A172 (cell line): Measurements from ENCODE around the gene STARD5. TPM values are rescaled to one million over a fixed set of nuclear protein-coding genes. Genes with fewer than 3 reads are reported as not detected.
A peak's percentile ranks its signal among the peaks of the same experiment; 100 is the strongest.

Experiments used
- DNase-seq: peaks from one replicate; pipeline ENCODE4 v3.0.0-alpha.2; 2015; ENCODE audit warnings: low spot score
- total RNA-seq: library from RNA; depleted of rRNA; stranded (reverse); fragments of >200 nt; shearing (Covaris generic); gene quantifications from 2 replicates; pipeline ENCODE4 v1.2.3, GENCODE V29; 2014; rRNA removed

STARD5 gene
- total RNA-seq, 1 experiment from 2014 or later: 0.86 TPM

DNA sequence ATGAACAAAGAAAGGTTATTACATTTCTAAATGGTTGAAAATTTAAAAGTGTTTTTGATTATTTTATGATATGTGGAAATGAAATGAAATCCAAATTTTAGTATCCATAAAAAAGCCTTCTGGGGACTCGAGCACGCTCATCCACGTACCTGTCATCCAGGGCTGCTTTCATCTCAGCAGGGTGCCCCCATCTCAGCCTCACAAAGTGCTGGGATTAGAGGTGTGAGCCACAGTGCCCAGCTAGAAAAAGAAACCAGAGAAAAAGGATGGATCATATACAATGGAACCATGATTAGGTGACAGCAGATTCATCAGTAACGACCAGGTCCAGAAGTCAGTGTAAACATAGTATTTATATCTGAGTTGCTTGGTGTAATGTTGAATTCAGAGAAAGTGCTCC lies 49.7 kb downstream of the STARD5 start:
- DNase-seq: no peak

DNA sequence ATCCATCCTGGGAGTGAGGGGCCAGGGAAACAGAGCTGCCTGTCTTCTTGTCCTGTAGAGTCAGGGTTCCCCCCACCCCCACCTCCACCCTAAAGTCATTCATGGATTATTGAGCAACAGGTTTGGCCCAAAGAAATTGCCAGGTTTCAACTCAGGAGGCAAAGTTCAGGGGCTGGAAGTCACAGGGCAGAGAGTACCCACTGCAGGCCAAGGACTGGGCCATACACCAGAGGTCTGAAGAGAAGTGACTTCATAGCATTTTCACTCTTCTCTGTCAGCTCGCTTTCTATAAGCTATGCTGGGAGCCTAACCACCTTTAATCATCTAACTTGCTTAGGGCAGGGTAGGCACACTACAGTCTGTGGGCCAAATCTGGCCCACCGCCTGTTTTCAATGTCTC lies 50.1 kb downstream of the STARD5 start:
- DNase-seq: no peak

DNA sequence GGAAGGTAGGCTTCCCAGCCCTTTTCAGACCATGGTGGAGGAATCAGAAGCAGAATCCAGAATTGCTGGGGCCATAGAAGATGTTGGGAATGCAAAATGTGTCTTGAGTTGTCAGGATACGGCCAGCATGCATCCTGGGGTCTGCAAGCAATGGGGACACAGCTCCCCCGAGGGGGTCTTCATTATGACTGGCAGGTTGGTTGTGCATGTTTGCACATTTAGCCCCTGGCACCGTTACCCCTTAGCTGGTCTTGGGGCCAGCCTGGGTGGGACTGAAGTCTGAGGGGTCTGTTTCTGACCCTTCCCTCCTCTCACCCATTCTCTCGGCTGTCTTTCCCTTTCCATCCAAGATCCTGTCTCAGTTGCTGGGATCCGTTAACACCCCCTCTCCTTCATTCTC lies 50.7 kb downstream of the STARD5 start:
- no peak for DNase-seq

DNA sequence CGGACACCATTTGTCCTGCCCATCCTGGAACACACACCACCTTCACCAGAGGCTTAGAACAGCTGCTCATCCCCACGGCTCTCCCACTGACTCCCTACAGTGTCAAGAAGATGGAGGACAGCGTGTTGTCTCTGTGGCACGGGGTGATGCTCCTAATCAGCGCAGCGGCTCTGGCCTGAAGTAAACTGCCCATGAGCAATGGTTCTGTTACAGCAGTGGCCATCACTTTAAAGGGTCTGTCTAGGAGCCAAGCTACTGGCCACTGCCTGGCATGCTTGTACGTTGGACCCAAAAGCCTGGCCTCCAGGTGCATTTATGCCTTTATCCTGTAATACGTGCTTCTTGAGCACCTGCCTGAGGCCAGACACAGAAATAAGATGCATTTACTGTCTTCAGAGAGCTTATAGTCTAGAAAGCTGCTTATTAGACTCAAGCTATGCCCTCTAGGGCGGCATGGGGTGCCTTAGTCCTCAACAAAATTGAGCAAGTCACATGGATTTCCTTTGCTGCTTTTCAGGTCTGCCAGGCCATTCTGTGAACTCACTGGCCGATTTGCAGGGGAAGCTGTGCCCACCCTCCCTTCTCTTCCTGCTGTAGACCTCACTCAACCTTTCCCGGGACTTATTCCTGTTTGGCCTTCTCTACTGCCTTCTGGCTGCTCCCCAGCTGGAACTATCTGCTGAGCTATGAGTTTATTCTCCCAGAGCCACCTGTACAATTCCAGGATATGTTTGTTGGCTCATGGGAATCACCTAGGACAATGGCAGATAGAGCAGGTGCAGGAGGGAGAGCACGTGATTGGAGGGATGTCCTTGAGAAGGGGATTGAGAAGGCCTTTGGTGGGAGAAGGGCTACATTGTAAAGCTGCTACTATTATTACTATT lies 51.9 kb downstream of the STARD5 start:
- no peak for DNase-seq

DNA sequence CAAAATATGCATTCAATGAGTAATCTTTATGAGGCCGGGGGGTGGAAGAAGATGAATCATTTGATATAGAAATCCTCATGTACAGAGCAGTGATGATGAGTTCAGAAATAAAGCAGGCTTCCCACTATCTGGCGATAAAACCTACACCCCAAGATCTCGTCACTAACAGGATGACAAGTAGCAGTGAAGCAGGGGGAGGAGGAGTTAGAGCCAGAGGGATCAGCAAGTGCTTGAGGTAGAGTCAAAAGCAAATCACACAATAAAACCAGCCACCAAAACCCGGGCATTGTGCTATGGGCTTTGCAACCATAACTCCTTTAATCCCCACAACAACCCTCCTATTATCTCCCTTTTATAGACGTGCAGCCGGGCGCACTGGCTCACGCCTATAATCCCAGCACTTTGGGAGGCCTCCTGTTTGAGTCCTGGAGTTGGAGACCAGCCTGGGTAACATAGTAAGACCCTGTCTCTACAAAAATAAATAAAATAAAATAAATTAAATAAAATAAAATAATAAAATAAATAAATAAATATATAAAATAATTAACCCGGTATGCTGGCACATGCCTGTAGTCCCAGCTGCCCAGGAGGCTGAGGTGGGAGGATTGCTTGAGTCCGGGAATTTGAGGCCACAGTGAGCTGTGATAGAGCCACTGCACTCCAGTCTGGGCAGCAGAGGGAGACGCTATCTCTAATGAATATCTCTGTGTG lies 53.0 kb downstream of the STARD5 start:
- peak; percentile 34 for DNase-seq

DNA sequence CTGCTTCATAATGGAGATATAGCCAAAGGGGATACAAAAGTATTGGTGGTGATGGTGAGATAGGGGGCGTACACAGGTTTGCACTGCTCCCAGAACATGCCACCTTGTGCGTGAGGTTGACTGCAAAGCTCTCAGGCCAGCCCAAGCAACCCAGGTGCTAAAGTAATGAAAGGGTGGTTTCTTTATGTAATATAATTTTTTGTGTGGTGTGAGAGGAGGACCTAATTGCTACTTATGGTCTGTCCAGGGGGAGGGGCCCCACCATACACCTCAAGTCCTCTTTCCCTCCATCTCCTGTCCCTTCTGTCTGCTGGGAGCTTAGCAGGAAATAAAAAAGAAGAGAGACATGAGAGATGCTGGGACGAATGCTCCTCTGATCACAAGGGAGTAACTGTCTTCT lies 53.8 kb downstream of the STARD5 start:
- no peak for DNase-seq

DNA sequence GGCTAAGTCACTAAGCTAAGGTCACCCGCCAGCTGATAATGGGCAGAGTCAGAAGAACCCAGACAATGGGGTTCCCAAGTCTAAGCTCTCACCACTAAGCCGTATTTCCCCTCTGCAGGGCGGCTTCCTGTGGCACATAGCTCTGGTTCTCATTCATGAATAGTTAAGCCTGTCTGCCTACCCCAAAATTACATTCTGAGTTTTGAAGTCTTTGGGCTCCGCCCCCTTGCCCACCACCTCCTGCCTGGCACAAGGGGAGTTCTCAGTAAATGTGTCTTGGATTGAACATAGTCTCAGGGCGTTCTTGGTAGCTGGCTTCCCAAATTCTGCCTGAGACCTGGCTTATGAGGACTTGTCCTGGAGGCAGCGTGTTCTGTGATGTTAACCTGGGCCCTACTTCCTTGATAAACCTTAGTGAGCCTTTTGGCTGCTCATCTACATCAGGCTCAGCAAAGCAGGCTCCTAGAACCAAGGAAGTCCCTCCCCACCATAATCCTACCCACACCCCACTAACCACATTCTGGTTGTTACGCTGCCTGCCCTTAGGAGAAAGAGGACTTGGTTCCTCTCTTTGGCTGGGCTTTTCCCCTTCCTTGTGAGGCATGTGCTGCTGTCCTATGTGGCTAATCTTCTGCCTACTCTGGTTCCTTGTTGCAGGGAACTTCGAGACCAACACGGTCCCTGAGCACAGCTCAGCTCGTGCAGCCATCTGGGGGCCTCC lies 54.9 kb downstream of the STARD5 start:
- no peak for DNase-seq

DNA sequence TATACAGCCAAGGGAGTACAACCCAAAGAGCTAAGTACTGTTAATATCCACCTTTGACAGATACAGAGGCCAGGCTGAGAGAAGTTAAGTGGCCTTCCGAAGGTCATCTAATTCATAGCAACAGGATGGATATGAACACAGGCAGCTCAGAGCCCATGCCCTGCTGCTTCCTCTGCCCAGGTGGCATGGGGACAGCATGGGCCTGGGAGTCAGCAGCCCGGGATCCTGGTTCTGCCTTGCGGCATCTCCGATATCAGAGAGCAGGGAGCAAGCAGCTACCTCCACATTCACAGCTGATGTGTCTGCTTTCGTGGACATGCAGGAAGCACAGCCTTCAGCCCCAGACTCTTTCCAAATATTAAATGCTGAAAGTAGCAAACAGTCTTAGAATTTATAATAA lies 55.6 kb downstream of the STARD5 start:
- DNase-seq: no peak

DNA sequence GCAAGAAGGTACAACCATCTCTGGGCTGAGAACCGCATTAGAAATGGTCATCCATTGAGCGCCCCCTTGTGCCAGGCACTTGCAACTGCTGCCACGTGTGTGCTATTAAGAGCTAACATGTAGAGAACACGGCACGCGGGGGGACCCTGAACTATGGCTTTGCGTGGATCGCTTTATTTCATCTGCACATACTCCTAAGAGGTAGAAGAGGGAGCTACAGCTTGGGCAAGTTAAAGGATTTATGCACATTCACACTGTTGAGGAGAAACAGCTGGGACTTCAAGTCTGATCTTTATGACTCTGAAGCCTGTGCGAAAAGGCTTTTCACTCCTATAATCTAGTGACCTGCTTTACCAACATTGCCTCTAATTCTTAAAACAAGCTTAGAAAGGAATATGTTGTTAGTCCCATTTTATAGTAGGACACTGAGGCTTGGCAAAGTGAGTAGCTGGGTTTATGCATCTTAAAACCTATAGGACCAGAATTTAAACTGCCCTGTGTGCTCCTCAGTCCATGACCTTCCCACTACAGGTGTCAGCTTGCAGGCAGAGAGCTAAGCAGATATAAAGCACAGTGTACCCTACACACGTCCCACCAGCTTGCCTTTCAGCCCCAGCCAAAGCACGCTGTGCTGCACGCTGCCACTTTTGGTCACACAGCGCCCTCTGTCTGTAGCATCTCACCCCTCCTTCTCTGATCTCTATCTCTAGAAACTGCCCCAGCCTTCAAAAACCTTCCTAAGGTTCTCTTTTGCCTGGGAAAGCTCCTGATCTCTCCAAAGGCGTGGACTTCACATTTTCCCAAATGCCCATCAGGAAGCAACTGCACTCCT lies 57.8 kb downstream of the STARD5 start:
- DNase-seq: peak; percentile 72

DNA sequence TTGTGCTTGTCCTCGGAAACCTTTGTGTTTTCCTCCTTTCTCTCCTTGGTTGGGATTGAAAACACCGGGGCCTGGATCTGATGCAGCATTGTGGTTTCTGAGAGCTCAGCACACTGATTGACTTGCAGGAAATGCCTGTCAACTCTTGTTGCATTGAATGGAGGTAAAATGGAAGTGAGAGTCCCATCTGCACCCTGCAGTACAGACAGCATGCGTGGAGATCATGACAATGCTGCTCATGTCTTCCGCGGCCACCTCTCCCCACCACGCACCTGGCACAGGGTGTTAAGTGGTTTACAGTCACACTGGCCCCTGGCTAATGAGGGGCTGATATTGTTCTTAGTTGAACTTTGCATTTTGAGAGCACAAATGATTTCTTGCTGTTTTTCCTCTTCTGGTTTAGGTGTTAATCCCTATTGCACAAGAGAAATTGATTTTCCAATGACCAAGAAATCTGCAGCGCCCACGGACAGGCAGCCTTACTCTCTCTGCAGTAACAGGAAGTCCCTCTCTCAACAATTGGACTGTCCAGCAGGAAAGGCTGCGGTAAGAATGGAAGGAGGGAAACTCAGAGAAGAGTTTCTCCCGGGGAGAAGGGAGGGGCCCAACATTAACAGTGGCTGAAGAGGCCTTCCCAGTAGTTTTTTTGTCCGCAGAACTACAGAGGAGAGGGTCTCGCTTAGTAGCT lies 58.5 kb downstream of the STARD5 start:
- DNase-seq: no peak

DNA sequence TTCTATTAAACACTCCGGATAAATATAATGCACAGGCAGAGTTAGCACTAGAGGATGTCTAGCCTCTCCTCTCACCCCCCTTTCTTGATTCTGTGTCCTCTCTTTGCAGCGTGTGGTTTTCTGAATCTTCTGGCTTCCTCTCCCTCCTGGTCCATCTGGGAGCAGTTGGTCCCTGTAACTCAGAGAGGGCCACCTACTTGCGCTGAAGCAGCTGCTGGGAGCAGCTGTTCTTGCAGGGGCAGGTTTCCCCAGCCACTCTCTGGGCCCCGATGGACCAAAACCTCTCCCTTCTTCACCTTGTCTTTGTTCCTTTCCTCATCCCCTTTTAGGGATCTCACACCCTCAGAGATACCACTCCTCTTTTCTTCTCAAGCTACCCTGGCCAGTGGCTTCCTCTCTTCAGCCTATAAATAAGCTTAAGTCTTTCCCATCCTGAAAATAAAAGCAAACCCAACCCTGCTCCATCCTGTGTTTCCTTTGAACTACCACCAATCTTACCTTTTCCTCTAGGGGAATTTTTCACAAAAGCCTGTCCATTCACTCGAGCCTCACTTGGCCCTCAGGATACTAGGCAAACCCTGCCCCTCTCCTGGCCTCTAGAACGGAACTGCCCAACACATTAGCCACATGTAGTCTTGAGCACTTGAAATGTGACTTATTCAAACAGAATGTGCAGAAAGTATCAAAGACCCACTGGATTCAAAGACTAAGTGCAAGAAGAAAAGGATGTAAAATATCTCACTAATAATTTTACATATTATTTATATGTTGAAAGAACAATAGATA lies 59.7 kb downstream of the STARD5 start:
- no peak for DNase-seq

DNA sequence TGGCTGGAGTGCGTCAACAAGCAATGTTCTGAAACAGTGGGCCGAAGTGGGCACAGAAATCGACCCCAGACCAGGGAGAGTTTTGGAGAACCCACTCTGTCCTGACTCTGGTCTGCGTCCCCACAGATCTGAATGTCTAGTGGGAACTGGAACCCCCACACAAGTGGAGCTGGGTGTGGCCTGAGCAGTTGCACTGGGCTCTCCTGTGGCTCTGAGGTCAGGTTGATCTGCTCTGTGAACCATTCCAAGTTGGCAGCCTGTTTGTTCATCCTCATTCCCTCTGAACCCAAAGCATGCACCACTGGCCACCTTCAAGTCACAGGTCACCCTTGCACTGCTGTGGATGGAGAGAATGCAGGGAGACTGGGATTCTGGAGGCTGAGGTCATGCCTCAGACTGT lies 60.5 kb downstream of the STARD5 start:
- DNase-seq: no peak

DNA sequence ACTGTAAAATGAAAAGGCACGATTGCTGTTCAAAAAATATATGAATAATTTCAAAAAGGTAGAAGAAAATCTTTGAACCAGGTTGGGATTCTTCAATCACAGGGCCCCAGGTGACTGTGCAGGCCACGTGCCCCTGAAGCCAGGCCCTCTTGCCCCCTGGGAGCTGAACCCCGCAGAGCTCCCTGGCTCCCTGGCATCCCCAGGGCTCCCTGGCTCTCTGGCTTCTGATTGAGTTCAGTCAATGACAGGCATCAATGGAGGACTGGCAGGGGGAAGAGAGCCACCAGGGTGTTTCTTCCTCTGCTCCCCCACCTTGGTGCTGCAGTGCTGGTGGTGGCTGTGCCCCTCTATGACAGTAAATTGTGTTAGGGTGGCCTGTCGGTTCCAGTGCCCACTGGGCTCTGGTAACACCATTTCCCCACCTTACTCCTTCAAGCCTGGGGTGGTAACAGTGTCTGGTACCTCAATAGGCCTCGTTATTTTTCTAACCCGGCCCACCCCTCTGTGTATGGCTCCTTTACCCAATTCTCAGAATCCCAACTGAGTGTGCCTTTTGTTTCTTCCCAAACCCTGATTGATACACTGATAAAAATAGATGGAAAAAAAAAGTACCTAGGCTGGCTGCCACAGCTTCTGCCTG lies 62.6 kb downstream of the STARD5 start:
- no peak for DNase-seq

DNA sequence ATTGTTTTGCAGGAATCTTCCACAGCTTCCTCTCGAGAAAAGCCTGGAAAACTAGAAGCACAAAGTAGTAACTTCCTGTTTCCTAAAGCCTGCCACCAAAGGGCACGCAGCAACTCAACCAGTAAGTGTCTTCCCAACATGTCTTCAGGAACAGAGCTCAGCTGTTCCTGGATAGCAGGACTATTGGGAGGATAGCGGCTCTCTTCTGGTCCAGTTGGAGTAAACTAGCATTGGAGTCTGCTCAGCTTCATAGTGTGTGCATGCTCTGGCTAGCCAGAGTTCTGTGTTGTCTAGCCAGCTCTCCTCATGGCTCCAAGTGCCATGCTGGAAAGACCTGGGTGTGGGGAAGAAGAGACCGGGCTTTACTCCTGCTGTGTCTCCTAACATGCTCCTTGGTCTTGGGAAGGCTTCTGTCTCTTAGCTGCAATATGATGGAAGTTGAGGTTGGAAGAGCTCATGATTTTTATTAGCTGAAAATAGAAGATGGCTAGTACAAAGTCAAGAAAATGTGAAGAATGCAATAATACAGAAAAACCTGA lies 64.1 kb downstream of the STARD5 start:
- DNase-seq: no peak

Other genes starting within 250 kb of the STARD5 start
- not detected in 2 replicates for gene CFAP161, start 189.9 kb downstream of the STARD5 start, total RNA-seq
- 0.02 TPM in 1 of 2 replicates, not detected in the other for gene IL16, start 127.3 kb downstream of the STARD5 start, total RNA-seq
- not detected in 2 replicates for gene TMC3, start 50.1 kb upstream of the STARD5 start, total RNA-seq